Muscle layer of duodenum (tissue), 2 donors: ENCODE measurements around the gene SPRN.
"Not testable (repeated sequence)": the region's sequence is repeated elsewhere in the genome, so short reads cannot be mapped to it uniquely, and the experiment has no call there.

Source experiments
- H3K27ac ChIP-seq: one replicate; pipeline ENCODE4 v1.7.0; 2013; ENCODE audit warnings: mild to moderate bottlenecking, low read length
- H3K27me3 ChIP-seq: one replicate; pipeline ENCODE4 v1.7.0; 2013; ENCODE audit warnings: low read depth, mild to moderate bottlenecking, control low read depth, low read length
- H3K36me3 ChIP-seq, 2 donors: one replicate each; pipeline ENCODE4 v1.7.0; 2013; ENCODE audit warnings: low read length in 2 of 2, control low read depth in 1 of 2, mild to moderate bottlenecking in 1 of 2; ENCODE audit not compliant: insufficient read depth in 2 of 2, control insufficient read depth in 1 of 2
- H3K4me1 ChIP-seq, 2 donors: one replicate each; pipeline ENCODE4 v1.7.0; 2013; ENCODE audit warnings: low read length in 2 of 2, mild to moderate bottlenecking in 2 of 2, control low read depth in 1 of 2, moderate library complexity in 1 of 2; ENCODE audit not compliant: insufficient read depth in 2 of 2, control insufficient read depth in 1 of 2
- H3K4me3 ChIP-seq, 2 donors: one replicate each; pipeline ENCODE4 v1.7.0; 2013; ENCODE audit warnings: low read length in 2 of 2, low read depth in 1 of 2, mild to moderate bottlenecking in 1 of 2
- H3K9me3 ChIP-seq, 2 donors: one replicate each; pipeline ENCODE4 v1.7.0; 2013; ENCODE audit warnings: low read length in 2 of 2, control low read depth in 1 of 2, mild to moderate bottlenecking in 1 of 2; ENCODE audit not compliant: control insufficient read depth in 1 of 2
- donor health status: healthy.

The SPRN gene

GRCh38 chr10:133424601-133425000 lies at the start of gene SPRN:
Gene SPRN (minus strand): TSS chr10:133424625. CDS start chr10:133423681, 944 bp downstream.
- not testable (repeated sequence) for H3K27ac ChIP-seq, H3K4me3 ChIP-seq, H3K4me1 ChIP-seq, H3K9me3 ChIP-seq, H3K27me3 ChIP-seq
- peaks cover 9 to 17% of the 10 kb centered on the region in 2 donors for H3K36me3 ChIP-seq

GRCh38 chr10:133474027-133474426 lies 49.6 kb upstream of the SPRN start:
- H3K27me3 ChIP-seq = no peaks in the 10 kb centered on the region

GRCh38 chr10:133473270-133473669 lies 48.8 kb upstream of the SPRN start:
- Histone ChIP-seq H3K27ac (no peak overlapping the region), H3K4me1 (no peaks in the 10 kb centered on the region), H3K4me3 (no peak overlapping the region), H3K27me3 (no peaks in the 10 kb centered on the region), H3K9me3 (no peaks in the 10 kb centered on the region), H3K36me3 (peaks cover 0 to 1% of the 10 kb centered on the region in 2 donors)

More at GRCh38 chr10:133474027-133474426, 49.6 kb upstream of the SPRN start:
- Histone ChIP-seq H3K27ac (no peak overlapping the region), H3K4me1 (no peaks in the 10 kb centered on the region), H3K36me3 (no peaks in the 10 kb centered on the region), H3K4me3 (no peak overlapping the region), H3K9me3 (no peaks in the 10 kb centered on the region)

GRCh38 chr10:133471300-133472109 lies 47.1 kb upstream of the SPRN start:
- Histone ChIP-seq H3K27ac (no peak overlapping the region), H3K36me3 (peaks cover 0 to 11% of the 10 kb centered on the region in 2 donors), H3K4me3 (no peak overlapping the region), H3K4me1 (no peaks in the 10 kb centered on the region), H3K27me3 (no peaks in the 10 kb centered on the region), H3K9me3 (peaks cover 0 to 3% of the 10 kb centered on the region in 2 donors)

- H3K4me1 ChIP-seq, H3K4me3 ChIP-seq, H3K27me3 ChIP-seq, H3K27ac ChIP-seq, H3K9me3 ChIP-seq: not testable (repeated sequence)
- H3K36me3 ChIP-seq = peaks cover 0 to 11% of the 10 kb centered on the region in 2 donors
Measured at GRCh38 chr10:133469205-133469604, 44.8 kb upstream of the SPRN start.

- Histone ChIP-seq H3K4me1 (no peaks in the 10 kb centered on the region), H3K27ac (no peak overlapping the region), H3K4me3 (no peak overlapping the region), H3K27me3 (no peaks in the 10 kb centered on the region), H3K36me3 (peaks cover 0 to 11% of the 10 kb centered on the region in 2 donors), H3K9me3 (peaks cover 0 to 3% of the 10 kb centered on the region in 2 donors)
Measured at GRCh38 chr10:133467286-133467911, 43.0 kb upstream of the SPRN start.

GRCh38 chr10:133466683-133467275 lies 42.4 kb upstream of the SPRN start:
- Histone ChIP-seq H3K27ac (no peak overlapping the region), H3K4me1 (no peaks in the 10 kb centered on the region), H3K36me3 (peaks cover 0 to 11% of the 10 kb centered on the region in 2 donors), H3K27me3 (no peaks in the 10 kb centered on the region), H3K4me3 (no peak overlapping the region), H3K9me3 (peaks cover 0 to 3% of the 10 kb centered on the region in 2 donors)

- peaks cover 0 to 11% of the 10 kb centered on the region in 2 donors for H3K36me3 ChIP-seq
- H3K9me3 ChIP-seq = peaks cover 0 to 3% of the 10 kb centered on the region in 2 donors
- no peaks in the 10 kb centered on the region for H3K4me1 ChIP-seq
- H3K27me3 ChIP-seq = no peaks in the 10 kb centered on the region
- H3K4me3 ChIP-seq = no peak overlapping the region
- no peak overlapping the region for H3K27ac ChIP-seq
Measured at GRCh38 chr10:133465950-133466474, 41.6 kb upstream of the SPRN start.

GRCh38 chr10:133465191-133465949 lies 40.9 kb upstream of the SPRN start:
- Histone ChIP-seq H3K4me1 (no peaks in the 10 kb centered on the region), H3K27me3 (no peaks in the 10 kb centered on the region), H3K27ac (no peak overlapping the region), H3K36me3 (peaks cover 0 to 11% of the 10 kb centered on the region in 2 donors), H3K9me3 (peaks cover 0 to 3% of the 10 kb centered on the region in 2 donors), H3K4me3 (no peak overlapping the region)

- H3K36me3 ChIP-seq = peaks cover 0 to 11% of the 10 kb centered on the region in 2 donors
- H3K4me3 ChIP-seq = no peak overlapping the region
- no peaks in the 10 kb centered on the region for H3K27me3 ChIP-seq
- H3K9me3 ChIP-seq = peaks cover 0 to 3% of the 10 kb centered on the region in 2 donors
- no peaks in the 10 kb centered on the region for H3K4me1 ChIP-seq
- no peak overlapping the region for H3K27ac ChIP-seq
Measured at GRCh38 chr10:133464582-133465031, 40.2 kb upstream of the SPRN start.
